NB4 (cell line): ENCODE results near the gene ZIC4.

Source experiments
- DNase-seq: peaks from one replicate; pipeline ENCODE4 v3.0.0; 2010; ENCODE audit warnings: low read depth
- H3K4me3 ChIP-seq: one replicate; pipeline ENCODE4 v1.5.1; 2011; ENCODE audit warnings: mild to moderate bottlenecking, low read depth, low read length, moderate library complexity
- MYC ChIP-seq: IDR thresholded peaks from 2 replicates; pipeline ENCODE4 v1.6.1; 2011; ENCODE audit warnings: low read depth, low read length
- POLR2A ChIP-seq: IDR thresholded peaks from 2 replicates; pipeline ENCODE4 v1.6.1; 2011; ENCODE audit warnings: mild to moderate bottlenecking; ENCODE audit not compliant: insufficient read length; ENCODE audit errors: extremely low read depth
- TF ChIP-seq, protein P1 (sequence below): IDR thresholded peaks from 2 replicates; pipeline ENCODE4 v1.6.1; 2011; ENCODE audit warnings: low read depth, low read length
- TF ChIP-seq, protein P2 (sequence below): IDR thresholded peaks from one replicate; pipeline ENCODE4 v1.5.1; 2012; ENCODE audit warnings: low read depth, low read length

ZIC4 gene

GRCh38 chr3:147387885-147388699 is 18.3 kb downstream of the ZIC4 start:
- no peak for DNase-seq
- no peak overlapping the region for H3K4me3 ChIP-seq
- TF ChIP-seq, protein P1, sequence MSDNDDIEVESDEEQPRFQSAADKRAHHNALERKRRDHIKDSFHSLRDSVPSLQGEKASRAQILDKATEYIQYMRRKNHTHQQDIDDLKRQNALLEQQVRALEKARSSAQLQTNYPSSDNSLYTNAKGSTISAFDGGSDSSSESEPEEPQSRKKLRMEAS = no peak
- TF ChIP-seq MYC = no peak
- TF ChIP-seq, protein P2, sequence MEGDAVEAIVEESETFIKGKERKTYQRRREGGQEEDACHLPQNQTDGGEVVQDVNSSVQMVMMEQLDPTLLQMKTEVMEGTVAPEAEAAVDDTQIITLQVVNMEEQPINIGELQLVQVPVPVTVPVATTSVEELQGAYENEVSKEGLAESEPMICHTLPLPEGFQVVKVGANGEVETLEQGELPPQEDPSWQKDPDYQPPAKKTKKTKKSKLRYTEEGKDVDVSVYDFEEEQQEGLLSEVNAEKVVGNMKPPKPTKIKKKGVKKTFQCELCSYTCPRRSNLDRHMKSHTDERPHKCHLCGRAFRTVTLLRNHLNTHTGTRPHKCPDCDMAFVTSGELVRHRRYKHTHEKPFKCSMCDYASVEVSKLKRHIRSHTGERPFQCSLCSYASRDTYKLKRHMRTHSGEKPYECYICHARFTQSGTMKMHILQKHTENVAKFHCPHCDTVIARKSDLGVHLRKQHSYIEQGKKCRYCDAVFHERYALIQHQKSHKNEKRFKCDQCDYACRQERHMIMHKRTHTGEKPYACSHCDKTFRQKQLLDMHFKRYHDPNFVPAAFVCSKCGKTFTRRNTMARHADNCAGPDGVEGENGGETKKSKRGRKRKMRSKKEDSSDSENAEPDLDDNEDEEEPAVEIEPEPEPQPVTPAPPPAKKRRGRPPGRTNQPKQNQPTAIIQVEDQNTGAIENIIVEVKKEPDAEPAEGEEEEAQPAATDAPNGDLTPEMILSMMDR = no peak
- TF ChIP-seq POLR2A = no peak

DNA sequence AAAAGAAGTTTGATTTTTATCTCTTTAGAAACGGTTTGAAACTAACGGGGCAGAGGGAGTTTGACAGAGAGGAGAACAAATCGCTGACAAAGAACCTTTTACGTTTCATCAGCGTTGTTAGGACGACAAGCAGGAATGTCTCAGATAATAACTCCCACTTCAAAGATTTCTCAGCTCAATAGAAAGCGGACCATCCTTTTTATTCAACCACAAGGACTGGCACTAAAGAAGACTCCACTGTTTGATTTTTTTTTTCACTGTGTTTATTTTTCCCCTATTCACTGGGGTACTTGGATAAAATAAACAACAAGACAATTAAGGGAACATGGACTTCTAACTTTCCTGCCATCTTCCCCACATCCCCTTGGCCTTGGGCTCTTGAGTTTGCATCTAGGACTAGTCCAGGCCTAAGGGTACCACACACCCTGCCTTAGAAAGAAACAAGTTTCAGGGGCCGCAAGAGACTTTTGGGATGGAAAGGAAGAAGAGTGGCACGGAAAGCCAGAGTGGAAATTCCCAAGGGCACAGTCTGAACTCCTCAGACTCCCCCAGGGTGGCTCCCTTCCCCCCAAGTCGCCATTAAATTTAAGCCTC is 19.0 kb downstream of the ZIC4 start:
- DNase-seq = no peak
- H3K4me3 ChIP-seq = no peak overlapping the region

GRCh38 chr3:147385059-147386012 is 21.0 kb downstream of the ZIC4 start:
- TF ChIP-seq, protein P1 = no peak
- TF ChIP-seq MYC = no peak
- TF ChIP-seq POLR2A = no peak
- TF ChIP-seq, protein P2 = no peak
- DNase-seq = no peak
- no peak overlapping the region for H3K4me3 ChIP-seq

More for the DNA sequence above, 19.0 kb downstream of the ZIC4 start:
- TF ChIP-seq MYC (no peak), POLR2A (no peak)
- TF ChIP-seq, protein P2 = no peak
- TF ChIP-seq, protein P1 = no peak

DNA sequence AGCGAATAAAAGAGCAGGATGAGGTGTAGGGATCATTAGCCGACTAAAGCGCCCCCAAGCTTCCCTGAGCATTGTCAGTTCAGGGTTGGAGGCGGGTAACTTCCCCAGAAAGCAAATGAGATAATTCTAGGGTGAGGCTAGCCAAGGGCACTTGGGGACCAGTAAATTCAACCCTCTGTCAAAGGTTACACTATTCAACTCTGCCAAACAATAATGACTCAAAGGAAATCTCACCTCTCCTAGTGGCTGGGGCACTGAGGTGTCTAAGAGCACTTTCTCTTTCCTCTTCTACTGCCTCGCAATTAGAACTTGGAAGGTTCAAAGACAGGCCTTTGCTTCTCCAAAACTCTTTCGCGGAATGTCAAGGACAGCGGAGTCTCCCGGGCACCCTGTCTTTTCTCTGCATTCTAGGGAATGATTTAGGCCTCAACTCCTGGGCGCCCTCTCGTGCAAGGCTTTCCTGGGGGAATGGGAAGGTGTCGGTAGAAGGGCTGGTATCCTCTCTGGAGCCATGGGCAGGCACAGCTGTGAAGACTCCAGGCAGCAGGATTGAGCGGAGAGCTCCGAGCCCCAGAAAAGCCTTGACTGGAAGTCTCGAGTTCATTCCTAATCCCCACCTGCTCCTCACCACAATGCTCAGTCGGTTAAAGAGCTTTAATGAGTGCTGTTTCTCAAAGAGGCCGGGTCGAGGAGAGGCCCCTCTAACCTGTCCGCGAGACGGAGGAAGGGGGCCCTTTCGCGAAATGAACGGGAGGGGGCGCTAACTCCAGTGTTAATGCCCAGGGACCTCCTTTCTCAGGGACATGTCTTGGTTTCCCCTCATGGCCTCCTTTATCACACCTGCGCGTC is 21.9 kb downstream of the ZIC4 start:
- H3K4me3 ChIP-seq = no peak overlapping the region
- TF ChIP-seq, protein P1 = no peak
- TF ChIP-seq MYC = no peak
- no peak for DNase-seq

- TF ChIP-seq POLR2A = no peak
- TF ChIP-seq, protein P2 = peak; percentile 33
- TF ChIP-seq, protein P1 = no peak
- no peak for TF ChIP-seq MYC
- H3K4me3 ChIP-seq = no peak overlapping the region
- DNase-seq = peak; percentile 5
These were observed 22.7 kb downstream of the ZIC4 start for GRCh38 chr3:147383617-147384016.
